SU-DHL-6 (cell line): ENCODE measurements around the gene PPCDC.

Source experiments
- CTCF ChIP-seq: fragments of 200-600 bp; sonication (generic); IDR thresholded peaks from one replicate; pipeline ENCODE4 v1.5.1; 2017; ENCODE audit warnings: antibody characterized with exemption, mild to moderate bottlenecking, low read length, moderate library complexity; ENCODE audit not compliant: insufficient read depth, poor library complexity, severe bottlenecking
- EZH2phosphoT487 ChIP-seq: fragments of 200-600 bp; sonication (generic), shearing (Covaris generic); conservative IDR thresholded peaks from 2 replicates; pipeline ENCODE4 v1.6.1; 2018; ENCODE audit warnings: mild to moderate bottlenecking, antibody characterized with exemption, low read length, moderate library complexity, mixed read lengths

DNA sequence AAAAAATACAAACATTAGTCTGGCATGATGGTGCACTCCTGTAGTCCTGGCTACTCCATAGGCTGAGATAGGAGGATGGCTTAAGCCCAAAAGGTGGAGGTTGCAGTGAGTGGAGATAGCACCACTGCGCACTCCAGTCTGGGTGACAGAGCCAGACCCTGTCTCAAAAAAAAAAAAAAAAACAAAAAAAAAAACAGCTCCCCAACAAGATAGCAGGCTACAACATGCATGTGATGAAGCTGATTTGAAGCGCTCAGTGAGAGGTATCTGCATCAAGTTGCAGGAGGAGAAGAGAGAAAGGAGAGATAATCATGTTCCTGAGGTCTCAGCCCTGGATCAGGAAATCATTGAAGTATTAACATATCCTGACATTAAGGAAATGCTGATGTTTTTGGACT lies 608 bp upstream of the PPCDC start:
- TF ChIP-seq CTCF (no peak), EZH2phosphoT487 (no peak)
